Chondrocyte (in vitro differentiated cells): Measurements from ENCODE around the gene GALNS. TPM values are rescaled to one million over a fixed set of nuclear protein-coding genes. Genes with fewer than 3 reads are reported as not detected.

ENCODE experiments used
- DNase-seq: peaks from one replicate; pipeline ENCODE4 v3.0.0; 2021; ENCODE audit warnings: mixed read lengths, low spot score
- H3K27ac Mint-ChIP-seq: one replicate; pipeline ENCODE4 v1.8.0; 2021; ENCODE audit warnings: mild to moderate bottlenecking, moderate library complexity, mixed read lengths; ENCODE audit not compliant: unreplicated experiment
- H3K27me3 Mint-ChIP-seq: 2 replicates; pipeline ENCODE4 v1.8.0; 2021; ENCODE audit warnings: low read depth, mixed read lengths
- H3K36me3 Mint-ChIP-seq: 2 replicates; pipeline ENCODE4 v1.8.0; 2021; ENCODE audit warnings: low read depth, mixed read lengths
- H3K4me1 Mint-ChIP-seq: 2 replicates; pipeline ENCODE4 v1.8.0; 2021; ENCODE audit warnings: low read depth, mild to moderate bottlenecking, mixed read lengths
- H3K4me3 Mint-ChIP-seq: one replicate; pipeline ENCODE4 v1.8.0; 2021; ENCODE audit warnings: mild to moderate bottlenecking, moderate library complexity, mixed read lengths; ENCODE audit not compliant: unreplicated experiment
- H3K9me3 Mint-ChIP-seq: 2 replicates; pipeline ENCODE4 v1.8.0; 2021; ENCODE audit warnings: low read depth, mixed read lengths
- total RNA-seq: library from RNA; stranded (reverse); gene quantifications from 3 replicates; pipeline ENCODE4 v1.2.1, GENCODE V29; 2021
- TF ChIP-seq, protein P1 (sequence below): fragments of 200-600 bp; sonication (generic); IDR thresholded peaks from 2 replicates; pipeline ENCODE4 v1.5.0; 2021; ENCODE audit warnings: antibody characterized with exemption, mild to moderate bottlenecking, moderate library complexity

Gene GALNS
- total RNA-seq, 1 donor from 2014 or later: 34.1 TPM

DNA sequence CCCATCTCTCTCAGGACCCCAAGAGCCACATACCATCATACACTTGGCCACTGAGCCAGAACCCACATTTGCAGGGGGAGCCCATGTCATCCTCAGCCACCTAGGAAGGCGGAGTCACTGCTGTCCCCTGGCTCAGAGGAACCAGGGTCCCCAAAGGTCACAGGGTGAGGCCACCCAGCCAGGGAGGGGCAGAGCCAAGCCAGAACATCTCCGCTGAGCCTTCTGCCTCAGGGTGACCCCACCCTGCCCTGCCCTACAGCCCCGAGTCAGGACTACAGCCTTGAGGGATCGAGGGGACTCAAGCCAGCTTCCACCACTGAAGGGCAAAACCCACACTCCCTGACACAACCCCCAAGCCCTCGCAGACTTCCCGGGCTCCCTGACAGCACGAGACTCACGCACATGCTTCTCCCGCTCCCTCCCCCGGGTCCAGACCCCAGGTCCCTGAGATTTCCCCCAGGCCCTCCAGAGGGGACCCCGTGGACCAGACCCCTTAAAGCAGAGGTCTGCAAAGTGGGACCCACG is 89.1 kb downstream of the GALNS start:
- H3K27me3 Mint-ChIP-seq: no peaks in the 10 kb centered on the region
- no peaks in the 10 kb centered on the region for H3K9me3 Mint-ChIP-seq
- H3K4me1 Mint-ChIP-seq: peaks cover 76% of the 10 kb centered on the region
- H3K36me3 Mint-ChIP-seq: peaks cover 3% of the 10 kb centered on the region
- TF ChIP-seq, protein P1, sequence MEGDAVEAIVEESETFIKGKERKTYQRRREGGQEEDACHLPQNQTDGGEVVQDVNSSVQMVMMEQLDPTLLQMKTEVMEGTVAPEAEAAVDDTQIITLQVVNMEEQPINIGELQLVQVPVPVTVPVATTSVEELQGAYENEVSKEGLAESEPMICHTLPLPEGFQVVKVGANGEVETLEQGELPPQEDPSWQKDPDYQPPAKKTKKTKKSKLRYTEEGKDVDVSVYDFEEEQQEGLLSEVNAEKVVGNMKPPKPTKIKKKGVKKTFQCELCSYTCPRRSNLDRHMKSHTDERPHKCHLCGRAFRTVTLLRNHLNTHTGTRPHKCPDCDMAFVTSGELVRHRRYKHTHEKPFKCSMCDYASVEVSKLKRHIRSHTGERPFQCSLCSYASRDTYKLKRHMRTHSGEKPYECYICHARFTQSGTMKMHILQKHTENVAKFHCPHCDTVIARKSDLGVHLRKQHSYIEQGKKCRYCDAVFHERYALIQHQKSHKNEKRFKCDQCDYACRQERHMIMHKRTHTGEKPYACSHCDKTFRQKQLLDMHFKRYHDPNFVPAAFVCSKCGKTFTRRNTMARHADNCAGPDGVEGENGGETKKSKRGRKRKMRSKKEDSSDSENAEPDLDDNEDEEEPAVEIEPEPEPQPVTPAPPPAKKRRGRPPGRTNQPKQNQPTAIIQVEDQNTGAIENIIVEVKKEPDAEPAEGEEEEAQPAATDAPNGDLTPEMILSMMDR: no peak
- peak overlapping the region; percentile 77 for H3K27ac Mint-ChIP-seq
- no peak for DNase-seq
- no peak overlapping the region for H3K4me3 Mint-ChIP-seq

DNA sequence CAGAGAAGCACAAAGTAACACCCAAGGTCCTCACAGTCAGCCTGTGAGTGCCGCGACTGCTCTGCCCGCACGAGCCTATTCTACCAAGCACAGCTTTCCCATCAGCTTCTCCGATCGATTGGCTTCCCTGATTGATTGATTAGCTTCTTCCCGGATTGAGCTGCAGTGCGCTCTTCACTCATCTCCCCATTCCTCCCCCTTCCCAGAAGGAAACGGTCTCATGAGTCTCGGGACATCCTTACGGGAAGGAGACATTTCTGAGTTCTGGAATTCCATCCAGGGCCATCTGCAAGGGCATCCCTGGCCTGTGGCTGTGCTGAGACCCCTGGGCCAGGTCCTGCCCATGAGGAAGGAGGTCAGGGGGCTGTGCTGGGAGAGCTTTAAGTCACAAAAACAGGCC is 89.8 kb downstream of the GALNS start:
- H3K4me3 Mint-ChIP-seq: no peak overlapping the region
- H3K4me1 Mint-ChIP-seq: peaks cover 70% of the 10 kb centered on the region
- DNase-seq: no peak
- H3K9me3 Mint-ChIP-seq: no peaks in the 10 kb centered on the region
- H3K27me3 Mint-ChIP-seq: no peaks in the 10 kb centered on the region
- H3K27ac Mint-ChIP-seq: peak overlapping the region; percentile 42
- peaks cover 3% of the 10 kb centered on the region for H3K36me3 Mint-ChIP-seq
- TF ChIP-seq, protein P1: no peak

DNA sequence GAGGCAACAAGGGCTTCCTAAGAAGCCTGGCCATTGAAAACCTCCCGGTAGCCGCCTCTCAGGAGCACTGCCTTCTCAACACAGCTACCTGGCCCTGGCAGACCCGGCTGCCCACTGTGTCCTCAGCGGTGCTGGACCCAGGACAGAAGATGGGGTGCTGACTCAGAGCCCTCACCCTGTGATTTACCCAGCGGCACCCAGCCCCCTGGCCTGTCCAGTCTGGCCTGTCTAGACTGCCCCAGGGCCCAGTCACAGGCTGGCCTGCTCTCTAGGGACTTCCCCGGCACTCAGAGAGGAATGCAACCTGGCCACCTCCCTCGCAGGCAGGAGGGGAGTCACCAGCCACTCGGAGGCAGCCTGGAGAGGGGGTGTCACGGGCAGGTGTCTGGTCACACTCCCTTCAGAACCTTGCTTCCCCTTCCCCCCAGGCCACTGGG is 91.8 kb downstream of the GALNS start:
- H3K9me3 Mint-ChIP-seq: no peaks in the 10 kb centered on the region
- peaks cover 60% of the 10 kb centered on the region for H3K4me1 Mint-ChIP-seq
- H3K27ac Mint-ChIP-seq: peak overlapping the region; percentile 65
- peaks cover 3% of the 10 kb centered on the region for H3K36me3 Mint-ChIP-seq
- no peak overlapping the region for H3K4me3 Mint-ChIP-seq
- H3K27me3 Mint-ChIP-seq: no peaks in the 10 kb centered on the region
- TF ChIP-seq, protein P1: no peak
- no peak for DNase-seq

DNA sequence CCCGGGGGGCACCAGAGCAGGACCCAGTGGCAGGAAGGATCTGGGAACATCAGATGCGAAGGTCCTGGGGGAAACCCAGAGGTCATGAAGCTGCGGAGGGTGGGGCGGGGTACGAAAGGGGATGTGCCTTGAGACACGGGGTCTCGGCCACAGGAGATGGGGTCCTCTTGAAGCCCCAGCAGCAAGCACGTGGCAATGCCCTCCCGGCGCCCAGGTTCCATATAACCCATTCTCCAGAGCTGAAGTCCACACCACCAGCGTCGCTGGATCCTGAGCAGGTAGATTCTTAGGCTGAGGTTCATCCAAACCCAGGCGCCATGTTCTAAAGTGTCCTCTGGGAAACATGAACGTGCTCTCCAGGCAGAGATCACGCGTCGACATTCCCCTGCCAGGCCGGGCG is 92.7 kb downstream of the GALNS start:
- H3K4me1 Mint-ChIP-seq: peaks cover 58% of the 10 kb centered on the region
- H3K27ac Mint-ChIP-seq: no peak overlapping the region
- H3K9me3 Mint-ChIP-seq: no peaks in the 10 kb centered on the region
- H3K4me3 Mint-ChIP-seq: no peak overlapping the region
- H3K36me3 Mint-ChIP-seq: peaks cover 3% of the 10 kb centered on the region
- DNase-seq: no peak
- H3K27me3 Mint-ChIP-seq: no peaks in the 10 kb centered on the region
- TF ChIP-seq, protein P1: no peak

Other genes starting within 250 kb of the GALNS start
- gene IL17C, start 218.4 kb downstream of the GALNS start, total RNA-seq: not detected in 3 replicates
- gene CYBA, start 205.9 kb downstream of the GALNS start, total RNA-seq: 13.4 to 55.1 TPM (median 51.7 TPM) in 3 replicates
- 38.3 to 40.0 TPM (median 38.8 TPM) in 3 replicates for gene MVD, start 193.9 kb downstream of the GALNS start, total RNA-seq
- not detected in 3 replicates for gene SNAI3, start 170.4 kb downstream of the GALNS start, total RNA-seq
- gene RNF166, start 150.5 kb downstream of the GALNS start, total RNA-seq: 12.8 to 15.5 TPM (median 14.3 TPM) in 3 replicates
- 20.7 to 37.1 TPM (median 24.1 TPM) in 3 replicates for gene CTU2, start 150.4 kb downstream of the GALNS start, total RNA-seq
- 134 to 209 TPM (median 208 TPM) in 3 replicates for gene PIEZO1, start 71.7 kb downstream of the GALNS start, total RNA-seq
- gene CDT1, start 53.2 kb downstream of the GALNS start, total RNA-seq: 2.9 to 11.7 TPM (median 3.7 TPM) in 3 replicates
- 68.8 to 90.2 TPM (median 70.7 TPM) in 3 replicates for gene APRT, start 45.0 kb downstream of the GALNS start, total RNA-seq
- 42.7 to 55.8 TPM (median 52.5 TPM) in 3 replicates for gene TRAPPC2L, start 180 bp upstream of the GALNS start, total RNA-seq
- not detected in 3 replicates for gene PABPN1L, start 9.7 kb upstream of the GALNS start, total RNA-seq
- gene CBFA2T3, start 120.3 kb upstream of the GALNS start, total RNA-seq: 0.23 TPM in 1 of 3 replicates, not detected in the others
- 19.5 to 24.4 TPM (median 20.8 TPM) in 3 replicates for gene ACSF3, start 236.9 kb upstream of the GALNS start, total RNA-seq